Stimulated activated CD4-positive, alpha-beta T cell treated with anti-CD3 and anti-CD28 coated beads, Interleukin-12 subunit alpha, Interleukin-12 subunit beta, amount 100 ng/mL, for 48 hours (primary cell): ENCODE results near the gene STON2.

Experiments
- DNase-seq, 3 donors: peaks; one replicate each; pipeline ENCODE4 v3.0.0-alpha.2; 2020; ENCODE audit warnings: low read depth in 2 of 3, low spot score in 1 of 3

STON2 gene

DNA sequence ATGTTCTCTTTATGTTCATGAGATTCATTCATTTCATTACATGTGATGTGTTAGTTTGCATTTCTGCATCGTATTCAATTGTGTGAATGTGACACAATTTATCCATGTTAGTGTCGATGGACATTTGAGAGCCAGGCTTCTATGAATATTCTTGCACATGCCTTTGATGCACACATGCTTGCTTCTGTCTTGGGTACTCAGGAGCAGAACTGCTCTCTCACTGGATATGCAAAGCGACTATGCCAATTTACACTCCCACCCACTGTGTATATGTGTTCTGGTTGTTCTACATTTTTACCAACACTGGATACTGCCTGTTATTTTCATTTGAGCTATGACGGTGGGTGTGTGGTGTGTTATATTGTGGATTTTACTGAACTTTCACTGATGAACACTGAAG is 95.1 kb downstream of the STON2 start:
- DNase-seq, result no peak

DNA sequence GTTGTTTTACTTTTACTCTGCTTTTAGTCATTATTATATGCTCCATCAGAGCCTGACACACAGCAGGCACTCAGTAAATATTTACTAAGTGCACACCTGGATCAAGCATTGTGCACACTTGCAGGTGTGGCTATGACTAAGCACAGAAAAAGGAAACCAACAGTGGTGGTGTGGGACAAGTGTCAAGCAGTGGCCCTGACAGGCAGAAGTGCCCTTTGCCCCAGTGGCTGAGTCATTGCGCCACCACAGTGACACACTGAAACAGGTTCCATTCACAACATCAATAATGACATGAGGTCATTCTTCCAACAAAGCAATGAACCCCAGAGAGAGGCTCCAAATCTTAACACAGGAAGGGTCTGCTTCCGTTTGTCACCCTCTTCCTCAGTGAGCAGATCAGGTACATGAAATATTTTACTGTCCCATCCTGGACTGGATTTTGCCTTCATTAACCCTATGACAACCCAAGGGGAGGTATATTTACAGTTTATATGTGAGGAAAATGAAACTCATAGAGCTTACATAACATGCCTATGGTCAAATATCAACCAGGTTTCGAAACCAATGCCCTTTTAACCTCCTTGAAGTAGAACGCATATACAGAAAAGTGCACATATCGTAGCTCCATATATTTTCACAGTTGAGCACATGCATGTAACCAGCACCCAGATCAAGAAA is 96.7 kb downstream of the STON2 start:
- peak; percentile 4 to 38 (median 28) for DNase-seq

DNA sequence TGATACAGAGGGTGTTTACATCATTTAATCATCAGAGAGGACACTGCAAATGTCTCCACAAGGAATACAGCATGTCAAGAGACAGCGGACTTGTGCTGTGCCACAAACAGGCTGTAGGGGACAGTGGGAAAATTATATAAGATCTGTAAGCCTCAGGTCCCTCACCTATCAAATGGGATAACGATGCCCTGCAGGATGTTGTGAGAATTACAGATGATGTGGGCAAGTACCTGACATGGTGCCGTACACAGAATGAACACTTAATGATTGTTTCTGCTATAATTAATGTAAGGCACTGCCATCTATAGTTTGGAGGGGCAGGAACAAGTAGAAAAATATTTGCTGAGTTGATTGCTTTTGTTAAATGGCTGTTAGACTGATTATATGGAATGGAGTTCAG is 97.5 kb downstream of the STON2 start:
- DNase-seq, result no peak

DNA sequence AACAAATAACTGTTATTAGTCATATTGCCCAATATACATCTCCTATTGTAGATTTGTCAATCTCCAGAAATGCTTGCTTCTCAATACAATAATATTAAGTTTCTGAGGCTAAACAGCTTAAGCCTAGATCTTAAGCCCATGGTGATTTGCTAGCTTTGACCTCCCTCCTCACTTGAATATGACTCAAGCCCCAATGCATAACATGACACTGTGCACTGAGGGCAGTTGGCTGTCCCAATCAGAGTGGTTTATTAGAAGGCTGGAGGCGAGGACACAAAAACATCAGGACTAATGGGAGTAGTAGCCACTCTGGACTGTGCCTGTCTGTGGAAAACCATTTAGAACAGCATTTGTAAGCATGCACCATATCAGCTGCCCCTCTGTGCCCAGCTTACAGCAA is 98.3 kb downstream of the STON2 start:
- no peak for DNase-seq

- DNase-seq, result no peak
These were observed 98.8 kb downstream of the STON2 start for GRCh38 chr14:81301371-81301770.

GRCh38 chr14:81298911-81299310 is 101.2 kb downstream of the STON2 start:
- DNase-seq, result no peak

- DNase-seq, result no peak
These were observed 102.0 kb downstream of the STON2 start for GRCh38 chr14:81298122-81298521.

DNA sequence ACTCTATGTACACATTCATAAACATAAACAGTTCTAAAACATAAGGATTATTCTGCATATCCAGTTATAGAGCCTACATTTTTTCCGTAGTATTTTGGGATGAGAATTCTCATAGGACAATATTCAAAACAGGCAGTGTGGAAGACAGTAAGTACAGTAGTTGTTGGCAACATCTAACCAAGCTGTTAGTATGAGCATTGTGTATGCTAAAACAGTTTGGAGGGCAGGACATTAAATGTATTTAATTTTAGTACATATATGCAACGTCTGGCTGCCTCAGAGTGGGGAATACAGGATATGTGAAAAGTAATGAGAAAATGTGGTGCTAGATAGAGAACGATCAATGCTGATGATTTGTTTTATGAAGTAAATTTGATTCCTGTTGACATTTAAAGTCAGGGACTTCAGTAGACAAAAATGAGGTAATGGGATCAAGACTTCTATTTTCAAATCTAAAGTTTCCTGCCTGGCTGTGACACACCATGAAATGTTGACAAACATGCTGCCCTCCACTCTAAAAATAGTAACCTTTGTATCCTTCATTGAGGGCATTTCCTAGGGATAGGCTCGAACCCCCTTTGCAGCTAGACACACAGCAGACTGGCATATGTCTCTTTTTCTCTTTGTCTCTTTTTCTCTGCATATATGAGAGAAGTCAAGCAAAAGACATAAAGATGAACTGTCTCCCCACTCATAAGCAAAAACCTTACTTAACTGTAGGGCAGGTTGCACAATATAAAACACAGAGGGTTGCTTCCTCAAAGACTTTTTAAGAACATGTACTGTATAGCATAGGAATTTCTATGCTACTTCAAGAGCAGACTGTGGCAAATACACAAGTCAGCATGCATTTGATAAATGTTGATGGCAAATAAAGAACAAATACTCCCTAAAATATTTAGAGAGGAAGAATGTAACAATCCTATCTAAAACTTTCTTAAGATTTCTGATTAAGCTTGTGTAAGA is 103.9 kb downstream of the STON2 start:
- DNase-seq, result no peak

GRCh38 chr14:81289516-81289915 is 110.6 kb downstream of the STON2 start:
- no peak for DNase-seq

- no peak for DNase-seq
These were observed 113.4 kb downstream of the STON2 start for GRCh38 chr14:81286574-81287370.

DNA sequence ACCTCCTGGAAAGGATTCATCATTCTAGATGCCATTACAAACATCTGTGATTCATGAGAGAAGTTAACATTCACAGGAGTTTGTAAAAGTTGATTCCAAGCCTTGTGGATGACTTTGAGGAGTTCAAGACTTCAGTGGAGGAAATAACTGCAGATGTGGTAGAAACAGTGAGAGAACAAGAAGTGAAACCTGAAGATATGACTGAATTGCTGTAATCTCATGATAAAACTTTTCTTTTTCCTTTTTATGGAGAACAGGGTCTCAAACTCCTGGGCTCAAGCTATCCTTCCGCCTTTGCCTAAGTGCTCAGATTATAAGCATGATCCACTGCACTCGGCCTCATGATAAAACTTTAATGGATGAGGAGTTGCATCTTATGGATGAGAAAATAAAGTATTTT is 114.9 kb downstream of the STON2 start:
- DNase-seq, result no peak

- DNase-seq, result no peak
These were observed 118.8 kb downstream of the STON2 start for GRCh38 chr14:81281332-81281731.

GRCh38 chr14:81280136-81280791 is 119.9 kb downstream of the STON2 start:
- DNase-seq, result no peak

DNA sequence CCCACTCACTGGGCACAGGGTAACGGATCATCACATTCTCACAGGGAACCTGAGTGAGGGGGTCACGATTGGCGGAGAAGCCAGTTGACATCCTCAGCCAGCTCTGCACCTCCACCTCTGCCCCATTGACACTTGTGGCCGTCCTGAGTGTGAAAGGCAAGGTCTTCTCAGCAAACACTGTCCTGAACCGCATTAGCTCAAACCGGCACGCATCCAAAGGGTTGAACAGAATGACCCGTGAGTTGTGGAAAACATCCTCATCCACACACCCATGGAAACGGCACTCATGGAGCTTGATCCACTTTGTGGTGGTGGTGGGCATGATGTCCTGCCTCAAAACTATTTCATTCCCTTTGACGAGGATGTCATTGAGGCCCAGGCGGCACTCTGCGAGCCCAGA is 123.0 kb downstream of the STON2 start:
- DNase-seq, result no peak

GRCh38 chr14:81276073-81277069 is 123.8 kb downstream of the STON2 start:
- no peak for DNase-seq

GRCh38 chr14:81275305-81276072 is 124.6 kb downstream of the STON2 start:
- DNase-seq, result no peak

- no peak for DNase-seq
These were observed 126.1 kb downstream of the STON2 start for GRCh38 chr14:81273961-81274575.

DNA sequence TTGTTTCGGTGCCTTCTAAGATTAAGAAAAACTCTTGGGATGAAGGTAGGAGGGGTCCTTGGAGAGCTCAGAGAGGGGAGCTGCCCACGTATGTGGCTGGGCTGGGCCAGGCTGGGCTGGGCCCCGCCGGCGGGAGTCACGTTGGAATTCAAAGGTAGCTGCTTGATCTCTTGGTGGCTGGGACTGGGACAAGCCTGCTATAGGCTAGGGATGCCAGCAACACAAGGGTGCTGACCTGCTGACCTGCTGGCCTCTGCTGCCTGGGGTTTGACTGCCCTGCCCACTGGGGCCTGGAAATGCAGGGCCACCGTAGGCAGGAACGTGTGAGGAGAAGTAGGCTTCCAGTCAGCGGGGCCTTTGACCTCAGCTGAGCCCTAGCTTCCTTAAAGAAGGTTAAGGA is 126.6 kb downstream of the STON2 start:
- no peak for DNase-seq

GRCh38 chr14:81272317-81272716 is 127.8 kb downstream of the STON2 start:
- no peak for DNase-seq
